Caco-2 (cell line): ENCODE data around the gene INPP5D. TPM values are rescaled to one million over a fixed set of nuclear protein-coding genes. Genes with fewer than 3 reads are reported as not detected.

ENCODE experiments used
- BruUV-seq: library from RNA; stranded (reverse); fragments of 400-500 nt; replicated peaks from 2 replicates; lab custom pipeline; 2021; lab: Mats Ljungman, UMichigan
- CTCF ChIA-PET: fragments of 300-600 bp; sonication (Branson Sonifier 250); formaldehyde crosslinking; loops from one replicate; lab custom pipeline; 2022; ENCODE audit warnings: antibody characterized with exemption; lab: Charles Lee
- POLR2A ChIA-PET: fragments of 300-600 bp; sonication (Branson Sonifier 250); formaldehyde crosslinking; loops from one replicate; lab custom pipeline; 2022; ENCODE audit warnings: antibody characterized with exemption; lab: Charles Lee
- DNase-seq, 2 experiments: peaks; one replicate each; pipeline versions ENCODE4 v3.0.0 to v3.0.0-alpha.2; 2020 to 2022
- H3K27me3 ChIP-seq: replicated peaks from 2 replicates; pipeline ENCODE4 v1.6.0; 2011; ENCODE audit warnings: low read length; ENCODE audit not compliant: control insufficient read depth, insufficient read depth
- H3K36me3 ChIP-seq: 2 replicates; pipeline ENCODE4 v1.5.1; 2011; ENCODE audit warnings: low read length; ENCODE audit not compliant: control insufficient read depth, insufficient read depth
- H3K4me1 ChIP-seq: fragments of 250-450 bp; sonication (Bioruptor Pico); 2 replicates; pipeline ENCODE4 v1.5.1; 2020; ENCODE audit warnings: mild to moderate bottlenecking
- H3K4me3 ChIP-seq: 2 replicates; pipeline ENCODE4 v1.5.1; 2011; ENCODE audit warnings: low read depth, mild to moderate bottlenecking, control low read depth, low read length
- H3K9me3 ChIP-seq: fragments of 250-450 bp; sonication (Bioruptor Pico); 2 replicates; pipeline ENCODE4 v1.5.1; 2020; ENCODE audit warnings: mild to moderate bottlenecking, moderate library complexity
- H3K27ac Mint-ChIP-seq: one replicate; pipeline ENCODE4 v1.8.0; 2022; ENCODE audit warnings: mixed read lengths; ENCODE audit not compliant: unreplicated experiment
- H3K27me3 Mint-ChIP-seq: one replicate; pipeline ENCODE4 v1.8.0; 2022; ENCODE audit warnings: mixed read lengths; ENCODE audit not compliant: insufficient read depth, unreplicated experiment
- H3K36me3 Mint-ChIP-seq: one replicate; pipeline ENCODE4 v1.8.0; 2022; ENCODE audit warnings: mild to moderate bottlenecking, mixed read lengths; ENCODE audit not compliant: insufficient read depth, unreplicated experiment
- H3K4me1 Mint-ChIP-seq: one replicate; pipeline ENCODE4 v1.8.0; 2022; ENCODE audit warnings: low read depth, mixed read lengths; ENCODE audit not compliant: unreplicated experiment
- H3K4me3 Mint-ChIP-seq: one replicate; pipeline ENCODE4 v1.8.0; 2022; ENCODE audit warnings: mild to moderate bottlenecking, moderate library complexity, mixed read lengths; ENCODE audit not compliant: unreplicated experiment
- H3K9me3 Mint-ChIP-seq: one replicate; pipeline ENCODE4 v1.8.0; 2022; ENCODE audit warnings: mixed read lengths; ENCODE audit not compliant: unreplicated experiment
- CTCF ChIP-seq, 2 experiments: fragments of 200-600 bp in 1 of 2; IDR thresholded peaks; 1 replicate in 1 of 2; 2 replicates in 1 of 2; pipeline versions ENCODE4 v1.5.1 to v1.8.0; 2011 to 2022; ENCODE audit warnings: antibody characterized with exemption in 1 of 2, control low read depth in 1 of 2, inconsistent platforms in 1 of 2, low read depth in 1 of 2, low read length in 1 of 2, mild to moderate bottlenecking in 1 of 2, moderate library complexity in 1 of 2; ENCODE audit not compliant: insufficient read depth in 1 of 2, severe bottlenecking in 1 of 2, unreplicated experiment in 1 of 2
- intact Hi-C: fragments of 100-400 bp; cut with micrococcal nuclease; formaldehyde crosslinking; loops from one replicate; pipeline ENCODE4 v1.10.0; 2022; ENCODE audit not compliant: unreplicated experiment
- total RNA-seq: library from RNA; stranded (reverse); gene quantifications from 2 replicates; pipeline ENCODE4 v1.2.3, GENCODE V29; 2022

INPP5D gene
- total RNA-seq, 1 experiment from 2014 or later, result not detected

- no peaks in the 10 kb centered on the region for H3K9me3 Mint-ChIP-seq
- intact Hi-C loops, result no loop called here
- POLR2A ChIA-PET, result no interaction called here
Observed at GRCh38 chr2:233026198-233026813, 33.8 kb upstream of the INPP5D start.

GRCh38 chr2:233029321-233029720 lies 30.8 kb upstream of the INPP5D start:
- intact Hi-C loops, result loop anchor here (2.0 kb wide), 1 partner anchor 177 kb away; no protein-coding TSS in a partner anchor
- H3K9me3 ChIP-seq, result no peaks in the 10 kb centered on the region
- POLR2A ChIA-PET, result no interaction called here
- no peak for DNase-seq
- no peak overlapping the region for H3K27ac Mint-ChIP-seq
- H3K36me3 Mint-ChIP-seq, result no peaks in the 10 kb centered on the region
- H3K36me3 ChIP-seq, result no peaks in the 10 kb centered on the region
- no peaks in the 10 kb centered on the region for H3K9me3 Mint-ChIP-seq
- CTCF ChIA-PET, result interaction anchor here (0.7 to 1.0 kb wide), 4 partner anchors 35 to 365 kb away, joined by 3 to 5 read pairs (median 3); no protein-coding TSS in a partner anchor
- no peaks in the 10 kb centered on the region for H3K27me3 Mint-ChIP-seq
- no peak overlapping the region for H3K4me3 Mint-ChIP-seq
- BruUV-seq, result no TSS peak
- no peak for TF ChIP-seq CTCF (IDR thresholded peaks at IDR 0.05; ENCODE audit: insufficient read depth in 1 of 2, low read depth in 1 of 2, low read length in 1 of 2, severe bottlenecking in 1 of 2, unreplicated experiment in 1 of 2)
- H3K4me3 ChIP-seq, result no peak overlapping the region
- no peaks in the 10 kb centered on the region for H3K4me1 ChIP-seq
- H3K4me1 Mint-ChIP-seq, result no peaks in the 10 kb centered on the region
- no peaks in the 10 kb centered on the region for H3K27me3 ChIP-seq

More at GRCh38 chr2:233026198-233026813, 33.8 kb upstream of the INPP5D start:
- Histone ChIP-seq H3K36me3 (no peaks in the 10 kb centered on the region), H3K4me3 (no peak overlapping the region), H3K27me3 (no peaks in the 10 kb centered on the region), H3K9me3 (no peaks in the 10 kb centered on the region), H3K4me1 (no peaks in the 10 kb centered on the region)
- no peak for DNase-seq
- Mint-ChIP-seq H3K27me3 (no peaks in the 10 kb centered on the region), H3K36me3 (no peaks in the 10 kb centered on the region), H3K4me3 (no peak overlapping the region), H3K4me1 (no peaks in the 10 kb centered on the region), H3K27ac (no peak overlapping the region)
- BruUV-seq, result no TSS peak
- CTCF ChIA-PET, result no interaction called here
- no peak for TF ChIP-seq CTCF (IDR thresholded peaks at IDR 0.05; ENCODE audit: insufficient read depth in 1 of 2, low read depth in 1 of 2, low read length in 1 of 2, severe bottlenecking in 1 of 2, unreplicated experiment in 1 of 2)

GRCh38 chr2:233031556-233032500 lies 28.3 kb upstream of the INPP5D start:
- no peaks in the 10 kb centered on the region for H3K27me3 ChIP-seq
- TF ChIP-seq CTCF (IDR thresholded peaks at IDR 0.05; ENCODE audit: insufficient read depth in 1 of 2, low read depth in 1 of 2, low read length in 1 of 2, severe bottlenecking in 1 of 2, unreplicated experiment in 1 of 2), result no peak
- no peaks in the 10 kb centered on the region for H3K4me1 ChIP-seq
- no peak overlapping the region for H3K27ac Mint-ChIP-seq
- H3K36me3 Mint-ChIP-seq, result no peaks in the 10 kb centered on the region
- no peaks in the 10 kb centered on the region for H3K9me3 Mint-ChIP-seq
- no peak overlapping the region for H3K4me3 ChIP-seq
- no peak for DNase-seq
- no peaks in the 10 kb centered on the region for H3K9me3 ChIP-seq
- ChIA-PET CTCF (no interaction called here), POLR2A (no interaction called here)
- H3K27me3 Mint-ChIP-seq, result no peaks in the 10 kb centered on the region
- intact Hi-C loops, result no loop called here
- no peaks in the 10 kb centered on the region for H3K4me1 Mint-ChIP-seq
- H3K4me3 Mint-ChIP-seq, result no peak overlapping the region
- no TSS peak for BruUV-seq
- no peaks in the 10 kb centered on the region for H3K36me3 ChIP-seq
